Kidney (tissue), 14 donors: ENCODE results near the gene TRERF1. TPM values are rescaled to one million over a fixed set of nuclear protein-coding genes. Genes with fewer than 3 reads are reported as not detected.

ENCODE experiments used
- DNase-seq, 5 donors: peaks; one replicate each; pipeline ENCODE4 v3.0.0-alpha.2; 2013 to 2020
- FAIRE-seq: peaks from 2 replicates; lab custom pipeline; 2012; peaks lifted over from hg19 to GRCh38; lab: Jason Lieb, UNC
- H3K27ac ChIP-seq, 2 donors: one replicate each; pipeline ENCODE4 v1.7.0; 2013; ENCODE audit warnings: low read depth in 2 of 2, low read length in 2 of 2, inconsistent platforms in 1 of 2
- H3K27me3 ChIP-seq: one replicate; pipeline ENCODE4 v1.7.1; 2013; ENCODE audit warnings: low read length, inconsistent platforms; ENCODE audit not compliant: control insufficient read depth, insufficient read depth
- H3K36me3 ChIP-seq, 3 donors: one replicate each; pipeline versions ENCODE4 v1.7.0 to v1.7.1; 2013; ENCODE audit warnings: low read length in 3 of 3, control low read depth in 1 of 3, inconsistent platforms in 1 of 3; ENCODE audit not compliant: insufficient read depth in 3 of 3, control insufficient read depth in 2 of 3
- H3K4me1 ChIP-seq, 3 donors: one replicate each; pipeline versions ENCODE4 v1.7.0 to v1.7.1; 2013; ENCODE audit warnings: low read length in 3 of 3, inconsistent platforms in 1 of 3, low read depth in 1 of 3; ENCODE audit not compliant: control insufficient read depth in 2 of 3, insufficient read depth in 2 of 3
- H3K4me3 ChIP-seq, 3 donors: one replicate each; pipeline versions ENCODE4 v1.7.0 to v1.8.1; 2013; ENCODE audit warnings: low read length in 3 of 3, control low read depth in 1 of 3, inconsistent platforms in 1 of 3
- H3K9ac ChIP-seq, 3 donors: one replicate each; pipeline versions ENCODE4 v1.7.0 to v1.7.1; 2013; ENCODE audit warnings: low read length in 3 of 3, control low read depth in 1 of 3, inconsistent platforms in 1 of 3
- H3K9me3 ChIP-seq, 3 donors: one replicate each; pipeline versions ENCODE4 v1.7.0 to v1.7.1; 2013; ENCODE audit warnings: low read length in 3 of 3, control low read depth in 1 of 3, inconsistent platforms in 1 of 3; ENCODE audit not compliant: control insufficient read depth in 2 of 3, insufficient read depth in 1 of 3
- intact Hi-C: fragments of 100-400 bp; cut with DNase I; formaldehyde crosslinking; loops from one replicate; pipeline ENCODE4 v1.11.1; 2022
- polyA plus RNA-seq: library from polyadenylated mRNA; stranded (reverse); fragments of 350-450 nt; fragmentation: Illumina TruSeq; extraction: RNeasy Lipid Tissue Mini Kit (QIAGEN cat#74804); gene quantifications from one replicate; pipeline ENCODE4 v1.2.3, GENCODE V29; 2014; ENCODE audit warnings: low read depth, low replicate concordance; ENCODE audit not compliant: insufficient read depth
- total RNA-seq: library from RNA; stranded (reverse); fragmentation: NEBNext Ultra II Directional; extraction: Animal tissue kit (Norgen Biotek cat#: 25700); gene quantifications from one replicate; pipeline ENCODE4 v1.2.1, GENCODE V29; 2021
- TF ChIP-seq, protein P1 (sequence below): IDR thresholded peaks from 3 replicates; pipeline ENCODE4 v1.5.1; 2012; ENCODE audit warnings: mild to moderate bottlenecking, moderate library complexity, borderline replicate concordance; ENCODE audit not compliant: insufficient read depth; ENCODE audit errors: extremely low read depth
- donor health status: control.
- donor health status: control.
- donor health status: control.
- donor health status: control.
- donor health status: control.
- donor health status: DM: yes; HTN: yes; CAD: no.
- donor health status: Normal renal cell carcinoma (clear cell type).

Gene TRERF1
- total and polyA plus RNA-seq, 2 donors from 2014 or later: 1.5 to 8.4 TPM

DNA sequence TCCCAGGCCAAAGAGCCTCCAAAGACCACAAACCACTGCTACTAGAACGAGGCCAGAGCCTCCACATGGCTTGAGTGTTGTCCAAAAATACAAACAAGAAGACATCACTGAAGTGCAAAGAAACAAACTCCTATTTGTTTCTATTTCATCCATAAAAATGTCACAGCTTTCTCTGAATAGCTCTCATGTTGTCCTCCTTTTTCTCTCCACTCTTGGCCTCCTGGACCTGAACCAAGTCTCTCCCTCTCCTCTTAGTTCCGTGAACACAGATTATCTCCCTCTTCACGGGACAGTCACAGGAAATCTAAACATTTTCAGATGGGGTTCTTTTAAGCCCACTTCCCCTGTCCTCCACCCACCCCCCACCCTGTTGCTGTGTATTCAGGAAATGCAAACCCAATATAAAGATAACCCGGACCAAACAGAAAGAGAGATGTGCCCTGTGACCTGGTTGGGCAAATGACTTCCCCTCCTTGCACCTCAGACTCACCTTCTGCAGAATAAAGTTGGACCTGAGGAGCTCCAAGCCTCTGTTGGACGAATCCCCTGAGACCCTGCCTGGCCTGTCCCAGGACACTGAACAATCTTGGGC is 158.2 kb downstream of the TRERF1 start:
- Histone ChIP-seq H3K27ac (no peak overlapping the region), H3K36me3 (no peaks in the 10 kb centered on the region), H3K27me3 (no peaks in the 10 kb centered on the region), H3K4me3 (no peak overlapping the region), H3K9ac (no peak overlapping the region), H3K4me1 (no peaks in the 10 kb centered on the region), H3K9me3 (no peaks in the 10 kb centered on the region)
- intact Hi-C loops: no loop called here
- FAIRE-seq: no peak
- TF ChIP-seq, protein P1, sequence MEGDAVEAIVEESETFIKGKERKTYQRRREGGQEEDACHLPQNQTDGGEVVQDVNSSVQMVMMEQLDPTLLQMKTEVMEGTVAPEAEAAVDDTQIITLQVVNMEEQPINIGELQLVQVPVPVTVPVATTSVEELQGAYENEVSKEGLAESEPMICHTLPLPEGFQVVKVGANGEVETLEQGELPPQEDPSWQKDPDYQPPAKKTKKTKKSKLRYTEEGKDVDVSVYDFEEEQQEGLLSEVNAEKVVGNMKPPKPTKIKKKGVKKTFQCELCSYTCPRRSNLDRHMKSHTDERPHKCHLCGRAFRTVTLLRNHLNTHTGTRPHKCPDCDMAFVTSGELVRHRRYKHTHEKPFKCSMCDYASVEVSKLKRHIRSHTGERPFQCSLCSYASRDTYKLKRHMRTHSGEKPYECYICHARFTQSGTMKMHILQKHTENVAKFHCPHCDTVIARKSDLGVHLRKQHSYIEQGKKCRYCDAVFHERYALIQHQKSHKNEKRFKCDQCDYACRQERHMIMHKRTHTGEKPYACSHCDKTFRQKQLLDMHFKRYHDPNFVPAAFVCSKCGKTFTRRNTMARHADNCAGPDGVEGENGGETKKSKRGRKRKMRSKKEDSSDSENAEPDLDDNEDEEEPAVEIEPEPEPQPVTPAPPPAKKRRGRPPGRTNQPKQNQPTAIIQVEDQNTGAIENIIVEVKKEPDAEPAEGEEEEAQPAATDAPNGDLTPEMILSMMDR: no peak
- peak in 3 of 5 donors; percentile 21 to 60 (median 25) for DNase-seq

DNA sequence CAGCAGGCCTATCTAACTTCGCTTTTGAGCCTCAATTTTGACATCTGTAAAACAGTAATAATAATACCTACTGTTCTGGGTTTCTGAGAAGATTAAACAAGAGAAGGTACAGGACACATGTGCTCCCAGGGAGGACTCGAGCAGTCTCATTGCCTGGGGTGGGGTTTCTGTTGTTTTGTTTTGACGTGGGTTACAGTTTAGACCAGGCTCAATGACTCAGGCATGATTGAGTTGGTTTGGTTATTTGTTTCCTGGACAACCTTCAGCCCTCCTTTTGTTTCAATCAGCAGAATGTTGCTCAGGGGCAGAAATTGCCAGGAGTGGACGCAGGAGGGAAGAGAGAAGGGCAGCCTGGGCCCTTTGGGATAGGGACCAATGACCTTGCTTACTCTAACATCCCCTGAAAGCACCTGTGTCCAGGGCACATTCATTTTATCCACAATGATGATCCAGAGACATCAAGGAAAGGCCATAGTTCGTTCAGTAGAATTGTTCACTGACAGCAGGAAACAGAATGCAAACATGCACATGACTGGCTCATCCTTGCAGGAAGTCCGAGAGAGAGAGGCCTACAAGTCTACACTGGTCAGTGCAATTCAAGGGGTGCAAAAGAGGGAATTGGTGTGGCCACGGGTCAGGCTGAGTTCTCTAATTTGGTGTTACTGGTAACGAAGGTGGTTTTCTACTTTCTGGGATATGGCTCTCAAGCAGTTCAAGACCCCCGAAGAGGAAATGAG is 159.6 kb downstream of the TRERF1 start:
- TF ChIP-seq, protein P1: no peak
- DNase-seq (no peak), FAIRE-seq (no peak)
- Histone ChIP-seq H3K4me3 (no peak overlapping the region), H3K9me3 (no peaks in the 10 kb centered on the region), H3K36me3 (no peaks in the 10 kb centered on the region), H3K27me3 (no peaks in the 10 kb centered on the region), H3K4me1 (no peaks in the 10 kb centered on the region), H3K9ac (no peak overlapping the region), H3K27ac (no peak overlapping the region)
- intact Hi-C loops: no loop called here

DNA sequence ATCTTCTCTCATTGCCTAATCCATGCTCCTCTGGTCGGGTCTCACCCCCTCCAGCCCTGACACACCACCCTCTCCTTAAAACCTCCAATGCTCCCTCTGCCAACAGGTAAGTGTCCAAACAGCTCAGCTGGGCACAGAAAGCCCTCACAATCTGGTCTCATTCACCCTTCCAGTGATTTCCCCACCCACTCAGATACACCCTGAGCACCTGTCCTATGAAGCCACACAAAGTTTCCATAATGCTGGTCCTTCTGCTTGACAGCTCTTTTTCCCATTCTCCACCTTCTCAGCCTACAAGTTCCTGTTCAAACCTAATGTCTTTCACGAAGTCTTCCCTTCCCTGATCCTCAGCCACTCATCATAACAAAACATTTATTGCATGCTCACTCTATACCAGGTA is 164.0 kb downstream of the TRERF1 start:
- Histone ChIP-seq H3K36me3 (no peaks in the 10 kb centered on the region), H3K4me1 (no peaks in the 10 kb centered on the region), H3K9me3 (no peaks in the 10 kb centered on the region), H3K27ac (no peak overlapping the region), H3K9ac (no peak overlapping the region), H3K27me3 (no peaks in the 10 kb centered on the region), H3K4me3 (no peak overlapping the region)
- TF ChIP-seq, protein P1: no peak
- FAIRE-seq (no peak), DNase-seq (no peak)
- intact Hi-C loops: no loop called here
